Inflammatory macrophage treated with lipopolysaccharide for 1 hour (primary cell): ENCODE measurements around the gene RPS6KA1.
"Not testable (repeated sequence)": the region's sequence is repeated elsewhere in the genome, so short reads cannot be mapped to it uniquely, and the experiment has no call there.

Experiments used
- DNase-seq, 2 donors: peaks; one replicate each; pipeline ENCODE4 v3.0.0-alpha.2; 2020 to 2022

RPS6KA1 gene

DNA sequence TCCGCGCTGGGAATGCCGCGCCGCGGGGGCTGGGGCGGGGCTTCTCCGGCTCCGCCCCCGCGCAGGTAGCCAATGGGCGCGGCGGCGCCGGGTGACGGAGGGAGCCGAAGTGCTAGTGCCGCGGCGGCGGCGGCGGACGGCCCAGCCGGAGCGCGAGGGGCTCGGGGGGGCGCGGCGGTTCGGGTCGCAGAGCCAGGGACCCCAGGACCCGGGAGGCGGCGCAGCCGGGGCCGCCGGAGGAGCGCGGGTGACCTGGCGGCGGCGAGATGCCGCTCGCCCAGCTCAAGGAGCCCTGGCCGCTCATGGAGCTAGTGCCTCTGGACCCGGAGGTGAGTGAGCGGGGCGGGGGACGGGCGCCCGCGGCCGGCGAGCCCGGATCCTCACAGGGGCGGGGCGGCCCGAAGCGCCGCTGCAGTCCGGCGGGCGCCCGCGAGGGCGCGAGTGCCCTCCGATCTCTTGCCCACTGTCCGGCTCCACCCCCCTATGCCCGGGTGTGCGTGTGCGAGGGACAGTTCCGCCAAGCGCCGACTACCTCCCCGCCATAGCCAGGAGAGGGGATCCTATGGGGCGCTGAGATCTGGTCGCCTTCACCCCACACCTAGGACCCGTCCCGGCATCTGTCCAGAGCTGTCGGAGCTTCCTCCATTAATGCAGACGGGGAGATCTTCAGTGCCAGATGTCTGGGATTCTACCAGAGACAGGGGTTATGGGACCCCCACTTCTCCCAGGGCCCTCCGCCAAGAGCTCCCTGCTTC lies at the start of gene RPS6KA1:
Gene RPS6KA1, plus strand, starts transcription at position 107 of the 755 bp plus-strand sequence. Its CDS starts 160 bp downstream, at position 267.
- peak; percentile 42 to 51 for DNase-seq

DNA sequence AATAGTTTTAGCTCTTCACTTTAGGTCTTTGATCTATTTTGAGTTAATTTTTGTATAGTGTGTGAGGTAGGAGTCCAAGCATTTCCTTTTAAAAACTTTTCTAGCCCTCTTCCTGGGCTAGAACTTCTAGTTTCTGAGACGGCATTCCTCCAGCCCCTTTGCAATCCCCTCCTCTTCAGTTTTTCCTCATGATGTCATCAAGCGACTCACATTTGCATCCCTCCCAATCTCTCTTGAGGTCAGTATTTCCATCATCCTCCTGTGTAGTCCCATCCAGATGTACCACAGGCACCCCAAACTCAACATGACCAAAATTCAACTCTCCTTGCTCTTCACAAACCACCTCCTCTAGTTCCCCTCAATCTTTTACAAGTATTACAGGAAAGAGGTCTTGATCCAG lies 46.6 kb upstream of the RPS6KA1 start:
- DNase-seq = no peak

DNA sequence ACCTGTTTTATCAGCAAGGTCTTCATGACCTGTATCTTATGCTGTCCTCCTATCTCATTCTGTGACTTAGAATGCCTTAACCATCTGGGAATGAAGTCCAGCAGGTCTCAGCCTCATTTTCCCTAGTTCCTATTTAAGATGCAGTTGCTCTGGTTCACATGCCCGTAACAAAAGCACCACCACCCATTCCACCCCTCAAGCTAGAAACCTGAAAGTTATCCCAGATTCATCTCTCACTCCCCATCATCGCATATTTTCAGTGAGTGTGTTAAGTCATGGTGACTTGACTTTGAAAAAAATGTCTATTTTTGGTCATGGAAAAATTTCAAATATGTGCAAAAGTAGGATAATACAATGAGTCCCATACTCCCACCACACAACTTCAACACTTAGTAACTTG lies 45.6 kb upstream of the RPS6KA1 start:
- no peak for DNase-seq

- no peak for DNase-seq
Observed at GRCh38 chr1:26490155-26490554, 39.4 kb upstream of the RPS6KA1 start.

DNA sequence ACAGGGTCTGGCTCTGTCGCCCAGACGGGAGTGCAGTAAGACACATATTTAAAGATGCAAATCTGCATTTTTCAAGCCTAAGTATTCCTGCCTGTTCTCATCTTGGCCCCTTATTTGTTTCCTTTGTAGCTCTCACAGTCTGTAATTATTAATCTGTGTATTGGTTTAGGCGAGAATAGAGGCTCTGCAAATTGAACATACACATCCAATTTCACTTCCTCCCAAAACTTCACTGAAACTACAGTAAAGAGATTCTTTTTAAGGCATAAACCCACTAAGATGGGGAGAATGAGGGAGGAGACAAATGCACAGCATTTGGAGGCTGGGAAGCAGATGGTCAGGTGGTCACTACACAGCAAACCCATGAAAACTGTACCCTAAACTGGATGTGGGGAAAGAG lies 36.3 kb upstream of the RPS6KA1 start:
- no peak for DNase-seq

- no peak for DNase-seq
Observed at GRCh38 chr1:26493938-26494337, 35.6 kb upstream of the RPS6KA1 start.

DNA sequence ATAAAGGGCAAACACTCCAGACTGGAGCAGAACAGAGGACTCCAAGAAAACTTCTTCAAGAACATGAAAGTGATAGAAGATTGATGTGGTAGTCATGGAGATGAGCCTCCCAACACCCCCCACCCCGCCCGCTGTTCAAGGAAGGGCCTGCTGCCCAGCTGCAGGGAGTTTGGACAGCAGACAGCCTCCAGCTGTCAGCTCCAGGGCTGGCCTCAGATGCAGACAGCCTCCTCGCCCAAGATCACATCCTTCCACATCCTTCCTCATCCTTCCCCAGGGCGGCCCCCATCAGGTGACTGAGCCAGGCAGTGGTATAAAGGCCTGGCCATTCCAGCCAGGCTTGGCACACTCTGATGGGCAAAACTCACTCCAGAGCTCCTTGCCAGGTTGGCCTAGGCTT lies 32.7 kb upstream of the RPS6KA1 start:
- DNase-seq = no peak

DNA sequence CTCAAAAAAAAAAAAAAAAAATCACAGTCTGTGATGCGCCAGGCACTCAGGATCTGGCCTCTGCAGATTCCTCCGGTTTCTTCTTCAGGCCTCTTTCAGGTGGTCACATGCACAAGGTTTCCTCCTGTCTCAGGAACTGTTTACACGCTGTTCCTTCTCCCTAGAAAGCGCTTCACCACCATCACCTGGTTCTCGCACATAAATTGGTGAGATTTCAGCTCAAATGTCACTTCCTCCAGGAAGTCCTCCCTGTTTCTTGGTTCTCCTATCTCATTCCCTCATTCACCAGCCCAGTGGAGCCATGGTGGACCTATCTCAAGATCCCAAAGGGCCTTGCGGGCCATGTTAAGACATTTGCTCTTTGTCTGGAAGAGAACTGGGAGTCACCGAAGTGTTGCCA lies 30.7 kb upstream of the RPS6KA1 start:
- DNase-seq = no peak

DNA sequence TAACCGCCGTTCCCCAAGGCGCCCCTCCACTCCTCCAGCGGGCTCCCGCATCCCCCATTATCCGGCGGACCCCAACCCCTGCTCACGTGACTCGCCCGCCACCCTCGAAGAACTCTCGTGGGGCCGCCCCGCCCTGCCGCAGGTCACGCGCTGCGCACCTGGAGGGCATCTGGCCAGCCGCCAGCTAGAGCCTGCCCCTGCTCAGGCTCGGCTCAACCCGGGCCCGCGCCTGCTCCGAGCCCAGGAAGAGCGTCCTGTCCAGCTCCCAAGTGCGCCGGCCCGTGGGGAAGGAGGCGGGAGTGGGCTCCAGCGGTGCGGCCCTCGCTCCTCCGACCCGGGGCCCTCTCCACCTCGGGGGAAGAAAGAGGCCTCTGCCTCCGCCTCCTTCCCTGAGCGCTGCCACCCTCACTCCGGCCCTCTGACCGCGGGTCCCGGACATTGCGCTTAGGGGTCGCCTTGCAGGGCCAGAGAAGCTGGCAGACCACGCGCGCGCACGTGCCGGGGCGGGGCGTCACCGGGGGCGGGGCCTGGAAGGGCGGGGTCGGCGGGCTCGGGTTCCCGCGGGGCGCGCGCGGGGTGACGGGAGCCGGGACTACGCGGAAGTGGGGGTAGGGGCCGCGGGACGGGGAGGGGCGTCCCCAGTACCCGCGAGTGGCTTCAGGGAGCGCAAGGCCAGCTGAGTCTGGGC lies 28.9 kb upstream of the RPS6KA1 start:
- DNase-seq = peak; percentile 66 to 88

DNA sequence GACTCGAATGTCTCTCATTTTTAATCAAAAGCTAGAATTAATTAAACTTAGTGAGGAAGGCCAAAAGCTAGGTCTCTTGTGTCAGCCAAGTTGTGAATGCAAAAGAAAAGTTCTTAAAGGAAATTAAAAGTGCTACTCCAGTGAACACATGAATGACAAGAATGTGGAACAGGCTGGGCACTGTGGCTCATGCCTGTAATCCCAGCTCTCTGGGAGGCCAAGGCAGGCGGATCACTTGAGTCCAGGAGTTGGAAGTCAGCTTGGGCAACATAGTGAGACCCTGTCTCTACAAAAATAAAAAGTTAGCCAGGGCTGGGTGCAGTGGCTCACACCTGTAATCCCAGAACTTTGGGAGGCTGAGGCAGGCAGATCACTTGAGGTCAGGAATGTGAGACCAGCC lies 18.9 kb upstream of the RPS6KA1 start:
- DNase-seq = not testable (repeated sequence)

DNA sequence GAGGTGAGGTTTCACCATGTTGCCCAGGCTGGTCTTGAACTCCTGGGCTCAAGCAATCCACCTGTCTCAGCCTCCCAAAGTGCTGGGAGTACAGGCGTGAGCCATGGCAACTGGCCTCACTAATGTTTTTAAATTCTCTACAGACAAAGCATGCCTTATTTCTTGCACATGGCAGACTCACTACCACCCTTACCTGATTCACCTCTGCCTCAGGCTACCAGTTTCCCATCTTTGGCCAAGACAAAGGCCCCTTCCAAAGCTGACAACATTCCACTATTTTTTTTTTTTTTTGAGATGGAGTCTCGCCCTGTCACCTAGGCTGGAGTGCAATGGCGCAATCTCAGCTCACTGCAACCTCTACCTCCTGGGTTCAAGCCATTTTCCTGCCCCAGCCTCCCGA lies 13.7 kb upstream of the RPS6KA1 start:
- DNase-seq = not testable (repeated sequence)

- no peak for DNase-seq
Observed at GRCh38 chr1:26516987-26517765, 12.4 kb upstream of the RPS6KA1 start.

GRCh38 chr1:26517766-26518049 lies 11.9 kb upstream of the RPS6KA1 start:
- no peak for DNase-seq

GRCh38 chr1:26518355-26518754 lies 11.2 kb upstream of the RPS6KA1 start:
- DNase-seq = no peak

DNA sequence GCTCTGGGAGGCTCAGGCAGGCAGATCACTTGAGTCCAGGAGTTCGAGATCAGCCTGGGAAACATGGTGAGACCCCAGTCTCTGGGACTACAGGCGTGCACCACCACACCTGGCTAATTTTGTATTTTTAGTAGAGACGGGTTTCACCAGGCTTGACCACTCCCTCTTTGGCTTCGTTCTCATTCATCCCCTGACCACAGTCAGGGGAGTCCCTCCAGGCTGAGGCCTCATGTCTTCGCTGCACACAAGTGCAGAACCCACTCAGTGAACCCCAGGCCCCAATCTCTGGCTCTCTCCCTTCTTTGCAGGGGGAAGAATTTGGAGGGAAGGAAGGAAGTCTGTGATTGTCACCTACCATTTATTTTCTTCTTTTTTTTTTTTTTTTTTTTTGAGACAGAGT lies 9.2 kb upstream of the RPS6KA1 start:
- no peak for DNase-seq

GRCh38 chr1:26521669-26522030 lies 7.9 kb upstream of the RPS6KA1 start:
- no peak for DNase-seq

DNA sequence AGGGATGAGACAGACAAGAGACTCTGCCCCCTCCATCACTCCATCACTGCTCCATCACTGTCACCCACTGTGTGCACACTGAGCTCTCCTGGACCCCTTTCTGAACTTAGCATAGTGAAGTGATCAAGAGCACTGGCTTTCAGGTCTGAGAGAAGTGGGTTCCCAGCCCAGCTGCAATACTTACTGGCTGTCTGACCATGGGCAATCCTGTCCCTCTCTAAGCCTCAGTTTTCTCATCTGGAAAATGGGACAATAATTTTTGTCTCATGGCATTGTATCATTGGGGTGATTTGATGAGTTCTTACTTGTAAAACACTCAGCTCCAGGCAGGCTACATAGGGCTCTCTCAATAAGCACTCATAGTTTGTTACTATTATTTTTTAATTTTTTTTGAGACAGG lies 7.5 kb upstream of the RPS6KA1 start:
- no peak for DNase-seq

DNA sequence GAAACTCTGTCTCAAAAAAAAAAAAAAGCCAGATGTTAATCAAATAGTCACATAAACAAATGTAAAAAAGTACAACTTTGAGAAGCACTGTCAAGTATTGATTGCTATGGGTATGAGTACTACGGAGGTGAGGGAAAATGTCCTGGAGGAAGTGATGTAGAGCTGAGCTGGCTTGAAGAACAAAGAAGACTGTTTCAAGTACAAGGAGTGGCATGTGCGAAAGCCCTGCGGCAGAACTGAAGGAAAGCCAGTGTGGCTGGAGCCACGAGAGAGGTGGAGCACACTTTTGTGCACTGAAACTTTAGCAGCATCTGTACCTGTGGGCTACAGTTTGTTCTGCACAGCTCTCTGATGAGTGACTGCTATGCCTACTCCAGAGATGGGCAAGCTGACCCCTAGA lies 5.4 kb upstream of the RPS6KA1 start:
- no peak for DNase-seq

GRCh38 chr1:26526287-26526686 lies 3.3 kb upstream of the RPS6KA1 start:
- no peak for DNase-seq

GRCh38 chr1:26529405-26529654 lies 231 bp upstream of the RPS6KA1 start:
- no peak for DNase-seq

DNA sequence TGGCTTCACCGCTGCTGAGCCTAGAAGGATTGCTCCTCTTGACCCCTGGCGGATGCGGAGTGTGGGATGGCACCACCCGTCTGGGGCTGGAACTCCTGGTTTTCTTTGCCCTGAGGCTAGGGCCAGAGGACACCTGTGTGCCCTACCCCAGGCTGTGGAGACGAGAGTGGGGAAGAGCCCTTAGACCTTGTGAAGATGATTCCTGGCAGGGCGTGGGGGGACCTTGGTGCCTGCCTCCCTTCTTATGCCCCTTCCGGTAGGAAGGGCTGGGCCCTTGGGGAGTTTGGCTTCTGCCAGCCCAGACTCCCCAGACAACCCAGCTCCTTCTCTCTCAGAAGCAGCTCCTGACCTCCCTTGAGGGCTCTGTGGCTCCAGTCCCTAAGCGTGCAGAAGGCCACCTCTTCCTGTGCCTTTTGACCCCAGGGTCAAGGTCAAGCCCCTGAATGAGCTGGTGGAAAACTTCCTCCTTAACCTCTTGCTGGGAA lies 891 bp downstream of the RPS6KA1 start:
- no peak for DNase-seq

DNA sequence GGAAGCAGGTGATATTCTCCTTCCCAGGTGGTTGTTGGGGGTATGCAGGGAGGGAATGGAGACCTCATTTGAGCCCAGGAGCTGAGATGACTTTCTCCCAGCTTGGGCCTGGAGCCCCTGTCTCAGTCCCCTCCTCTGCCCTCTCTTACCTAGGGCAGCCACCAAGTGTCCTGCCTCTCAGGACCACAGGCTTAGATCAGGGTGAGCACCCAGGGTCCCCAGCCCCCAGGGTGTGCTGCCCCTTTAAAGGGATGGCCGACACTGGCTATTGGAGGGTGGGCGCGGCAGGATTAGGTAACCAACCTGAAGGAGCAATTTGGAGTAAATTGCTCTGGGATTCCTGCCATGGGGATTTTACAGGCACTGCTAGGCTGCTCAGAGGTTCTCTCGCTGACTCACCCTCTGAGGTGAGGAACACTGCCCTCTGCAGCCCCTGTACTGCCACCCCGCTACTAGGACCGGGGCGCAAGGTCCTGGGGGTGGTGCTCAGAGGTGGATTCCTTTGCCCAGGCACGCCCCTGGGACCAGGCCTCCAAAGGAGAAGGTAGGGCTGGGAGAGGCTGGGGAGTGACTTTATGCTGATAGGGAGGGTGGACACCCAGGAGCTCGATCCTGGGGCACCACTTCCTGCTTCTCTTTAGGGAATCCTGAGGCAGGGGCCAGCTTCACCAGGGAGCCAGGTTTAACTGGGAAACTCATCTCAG lies 1.5 kb downstream of the RPS6KA1 start:
- DNase-seq = peak in 1 of 2 donors; percentile 44

DNA sequence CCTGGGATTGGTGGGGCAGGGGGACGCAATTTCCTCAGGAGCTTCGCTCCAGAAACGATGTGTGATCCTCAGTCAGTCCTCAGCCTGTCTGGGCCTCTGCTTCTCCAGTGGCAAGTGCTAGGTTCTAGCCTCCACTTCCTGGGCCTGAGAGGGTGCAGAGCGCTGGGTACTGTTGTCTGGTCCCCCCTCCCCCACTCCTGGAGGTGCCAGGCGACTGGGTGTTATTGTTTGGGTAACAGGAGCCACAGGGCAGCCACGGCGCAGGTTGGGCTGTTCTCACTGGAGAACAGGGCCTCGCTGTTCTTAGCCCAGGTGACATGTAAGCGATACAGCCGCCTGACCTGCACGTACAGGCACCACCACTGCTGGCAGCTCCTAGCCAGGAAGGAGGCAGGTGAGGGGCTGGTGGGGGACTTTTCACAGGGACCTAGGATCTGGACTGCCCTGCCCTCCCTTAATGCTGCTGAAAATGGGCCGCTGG lies 2.1 kb downstream of the RPS6KA1 start:
- DNase-seq = no peak
